NCI-H187 (cell line): ENCODE measurements around the gene RCVRN.
"Not testable (repeated sequence)": the region's sequence is repeated elsewhere in the genome, so short reads cannot be mapped to it uniquely, and the experiment has no call there.

Experiments
- DNase-seq, 2 experiments: peaks; one replicate each; lab custom pipeline; 2025; lab: John Stamatoyannopoulos, UW

Gene RCVRN

DNA sequence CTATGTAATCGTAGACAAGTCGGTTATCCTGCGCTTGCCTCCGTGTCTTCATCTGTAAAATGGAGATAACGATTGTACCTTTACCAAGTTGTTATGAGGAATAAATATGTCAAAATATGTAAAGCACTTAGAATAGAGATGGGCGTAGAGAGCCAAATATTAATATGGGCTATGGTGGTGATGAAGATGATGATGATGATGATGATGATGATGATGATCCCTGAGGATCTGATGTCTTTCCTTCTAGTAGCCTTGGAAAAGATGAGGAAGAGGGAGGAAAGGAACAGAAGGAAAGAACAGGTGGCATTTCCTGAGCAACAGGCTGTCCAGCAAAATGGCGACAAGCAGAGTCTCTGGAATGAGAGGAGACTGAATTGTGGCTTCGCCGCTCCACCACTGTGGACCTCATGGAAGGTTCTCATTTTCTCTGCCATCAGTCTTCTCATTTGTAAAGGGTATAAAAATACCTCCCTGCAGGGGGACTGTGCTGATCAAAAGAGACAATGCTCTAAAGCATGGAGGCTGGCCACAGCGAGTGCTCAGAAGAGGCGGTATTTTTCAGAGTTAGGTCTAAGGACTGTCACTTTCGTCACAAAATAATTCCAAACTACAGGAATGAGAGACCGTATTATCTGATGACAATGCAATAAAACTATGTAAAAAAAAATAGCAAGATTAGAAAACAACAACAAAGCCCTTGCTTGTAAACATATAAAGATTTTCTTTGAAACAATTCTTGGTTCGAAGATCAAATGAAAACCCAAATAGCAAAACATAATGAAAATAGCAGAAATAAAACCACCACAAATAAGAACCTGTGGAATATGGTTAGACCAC lies 17.2 kb upstream of the RCVRN start:
- no peak for DNase-seq

DNA sequence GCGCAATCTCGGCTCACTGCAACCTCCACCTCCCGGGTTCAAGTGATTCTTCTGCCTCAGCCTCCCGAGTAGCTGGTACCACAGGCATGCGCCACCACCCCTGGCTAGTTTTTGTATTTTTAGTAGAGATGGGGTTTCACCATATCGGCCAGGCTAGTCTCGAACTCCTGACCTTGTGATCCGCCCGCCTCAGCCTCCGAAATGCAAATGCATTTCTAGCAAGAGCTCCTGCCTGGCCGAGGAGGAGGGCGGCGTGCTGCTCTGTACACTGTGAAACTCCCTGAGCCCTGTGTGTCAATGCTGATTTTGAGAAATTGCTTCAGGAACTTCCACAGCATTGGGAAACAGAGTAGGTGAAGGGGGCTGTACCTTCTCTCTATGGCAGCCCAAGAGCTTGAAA lies 16.1 kb upstream of the RCVRN start:
- not testable (repeated sequence) for DNase-seq

DNA sequence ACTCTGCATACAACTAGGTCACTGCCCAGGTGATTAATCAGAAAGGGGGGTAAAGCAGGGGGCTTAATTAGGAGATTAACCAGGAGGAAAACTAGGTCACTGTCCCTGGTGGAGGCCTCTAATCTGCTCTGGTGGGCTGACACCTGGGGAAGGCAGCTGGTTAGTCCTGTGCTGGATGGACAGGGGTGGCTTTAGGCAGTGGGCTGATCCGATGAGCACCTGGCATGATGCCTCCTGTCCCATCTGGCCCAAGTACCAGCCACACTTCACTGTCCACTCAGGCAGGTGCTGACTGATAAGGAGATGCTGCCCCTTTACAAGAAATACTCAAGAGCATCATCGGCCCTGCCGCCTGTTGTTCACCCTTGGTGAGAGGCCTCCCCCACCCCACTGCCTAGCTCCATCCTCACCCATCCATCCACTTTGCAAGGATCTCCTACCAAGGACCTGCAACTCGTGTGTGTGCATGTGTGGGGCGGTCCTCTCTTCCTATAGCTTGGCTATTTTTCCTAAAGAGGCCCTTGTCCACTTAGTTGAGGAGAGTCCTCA lies 13.8 kb upstream of the RCVRN start:
- no peak for DNase-seq

DNA sequence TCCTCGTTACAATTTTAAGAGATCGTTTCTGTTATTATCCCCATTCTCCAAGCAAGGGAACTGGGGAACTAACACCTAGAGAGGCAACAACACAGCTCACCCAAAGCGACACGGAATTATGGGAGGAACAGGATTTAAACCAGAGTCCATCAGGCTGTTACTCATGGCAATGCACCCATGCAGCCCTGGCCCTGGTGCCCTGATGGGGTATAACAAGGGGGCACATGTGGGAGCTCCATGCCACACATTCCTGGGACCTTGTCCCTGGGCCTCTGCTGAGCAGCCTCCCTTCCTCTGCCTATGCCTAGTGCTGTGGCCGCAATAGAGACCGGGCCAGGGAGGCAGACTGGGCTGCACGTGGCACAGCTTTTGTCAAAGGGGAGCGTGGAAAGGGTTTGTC lies 13.3 kb upstream of the RCVRN start:
- DNase-seq = no peak

DNA sequence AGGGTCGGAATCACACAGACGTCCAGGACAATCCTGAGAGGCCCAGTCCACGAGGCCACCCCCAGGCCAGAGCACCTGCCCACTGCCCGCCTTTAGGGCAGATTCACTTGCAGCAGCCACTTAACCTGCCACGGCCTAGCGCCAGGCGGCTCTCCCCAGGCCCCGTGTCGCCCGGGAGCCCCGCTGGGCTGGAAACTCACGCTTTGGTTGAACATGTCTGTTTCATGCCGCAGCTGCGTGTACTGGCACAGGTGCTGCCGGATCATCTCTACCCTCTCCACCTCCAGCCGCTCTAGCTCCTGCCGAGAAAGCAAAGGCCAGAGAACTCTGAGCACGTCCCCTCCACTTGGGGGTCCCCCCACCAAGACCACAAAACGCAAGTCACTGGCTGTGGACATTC lies 12.7 kb upstream of the RCVRN start:
- no peak for DNase-seq

DNA sequence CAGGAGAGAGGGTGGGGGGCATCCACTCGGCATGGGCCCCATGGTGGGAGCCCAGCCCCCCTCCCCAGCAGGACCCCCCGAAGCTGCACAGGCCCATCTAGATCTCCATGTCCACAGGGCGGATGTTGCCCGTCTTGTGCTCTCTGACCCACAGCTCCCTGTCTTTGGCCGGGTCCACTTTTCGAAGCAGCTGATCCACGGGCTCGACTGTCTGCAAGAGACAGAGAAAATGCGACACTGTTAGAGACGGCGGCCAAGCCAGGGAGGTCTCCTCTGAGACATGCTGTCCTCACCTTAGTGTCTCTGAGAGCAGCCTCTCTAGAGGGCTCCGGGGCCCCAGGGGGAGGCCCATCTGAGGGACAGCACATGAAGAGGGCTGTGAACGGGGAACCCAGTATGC lies 12.1 kb upstream of the RCVRN start:
- no peak for DNase-seq

DNA sequence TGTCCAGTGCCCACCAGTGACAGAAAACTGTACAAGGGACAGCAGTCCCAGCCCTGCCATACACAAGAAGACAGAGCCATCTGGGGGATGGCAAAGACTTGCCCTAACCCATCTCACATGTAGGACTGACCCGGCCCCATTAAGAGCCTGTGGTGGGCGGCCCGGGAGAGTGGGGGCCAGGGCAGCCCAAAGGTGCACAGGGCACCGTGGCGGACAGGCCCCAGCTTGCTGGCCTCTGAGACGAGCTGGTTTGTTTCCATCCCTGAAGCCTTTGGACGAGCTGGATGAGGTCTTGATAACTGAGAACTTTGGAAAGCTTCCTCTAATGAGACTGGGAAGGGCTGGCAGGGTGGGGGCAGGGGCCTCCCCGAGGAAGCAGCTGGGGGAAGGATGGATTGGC lies 11.0 kb upstream of the RCVRN start:
- no peak for DNase-seq

DNA sequence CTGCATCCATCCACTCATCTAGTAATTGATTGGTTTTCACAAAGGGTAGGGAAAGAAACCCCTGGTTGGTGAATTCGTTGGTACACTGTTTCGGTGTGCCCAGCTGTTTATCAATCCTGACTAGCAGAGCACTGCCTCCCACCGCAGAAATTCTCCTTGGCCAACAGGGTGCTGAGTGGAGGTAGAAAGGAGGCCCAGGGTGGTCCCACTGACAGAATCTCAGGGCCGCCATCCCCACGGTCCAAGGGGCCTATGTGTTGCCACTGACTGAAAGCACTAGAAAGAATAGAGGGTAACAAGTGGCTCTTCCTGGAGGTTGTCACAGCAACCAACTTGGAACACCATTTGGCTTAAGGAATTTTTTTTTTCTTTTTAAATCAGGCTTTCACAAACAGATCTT lies 8.4 kb upstream of the RCVRN start:
- DNase-seq = no peak

DNA sequence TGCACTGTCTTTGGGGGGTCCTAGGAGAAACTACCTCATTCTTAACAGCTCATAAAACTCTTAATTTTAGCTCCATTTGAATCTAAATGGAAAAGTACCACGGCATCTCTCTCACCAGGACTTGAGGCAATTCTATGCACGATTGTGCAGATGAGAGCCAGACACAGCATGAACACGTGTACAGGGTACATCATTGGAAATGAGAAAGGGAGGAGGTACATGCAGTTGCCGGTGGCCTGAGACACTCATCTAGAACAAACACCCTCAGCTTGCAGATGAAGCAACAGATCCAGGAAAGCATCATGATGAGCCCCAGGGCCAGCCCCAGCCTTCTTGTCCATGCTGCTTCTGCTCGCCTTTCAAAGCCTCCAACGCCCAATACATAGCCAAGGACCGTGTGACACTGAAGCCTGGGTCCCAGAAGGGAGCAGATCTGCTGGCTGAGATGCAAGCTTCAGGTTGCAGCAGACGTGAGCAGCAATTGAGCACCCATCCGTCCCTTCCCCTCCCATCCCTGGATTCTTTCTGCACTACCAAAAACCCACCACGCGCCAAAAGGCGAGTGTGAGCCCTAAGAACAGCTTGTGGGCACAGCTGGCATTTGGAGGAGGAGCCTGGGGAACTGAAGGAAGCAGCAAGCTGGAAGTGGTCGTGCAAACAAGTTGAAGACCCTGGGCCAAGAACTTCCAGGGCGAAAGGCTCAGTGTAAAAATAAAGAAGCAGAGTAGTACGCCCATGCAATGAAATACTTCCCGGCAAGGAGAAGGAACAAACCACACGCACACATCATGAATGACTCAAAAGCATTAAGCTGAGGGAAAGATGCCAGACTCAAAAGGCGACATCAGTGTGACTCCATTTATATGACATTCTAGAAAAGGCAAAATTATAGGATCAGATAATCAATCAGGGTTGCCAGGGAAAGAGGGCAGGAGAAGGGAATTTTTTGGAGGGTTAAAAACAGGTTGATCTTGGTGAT lies 7.3 kb upstream of the RCVRN start:
- no peak for DNase-seq

DNA sequence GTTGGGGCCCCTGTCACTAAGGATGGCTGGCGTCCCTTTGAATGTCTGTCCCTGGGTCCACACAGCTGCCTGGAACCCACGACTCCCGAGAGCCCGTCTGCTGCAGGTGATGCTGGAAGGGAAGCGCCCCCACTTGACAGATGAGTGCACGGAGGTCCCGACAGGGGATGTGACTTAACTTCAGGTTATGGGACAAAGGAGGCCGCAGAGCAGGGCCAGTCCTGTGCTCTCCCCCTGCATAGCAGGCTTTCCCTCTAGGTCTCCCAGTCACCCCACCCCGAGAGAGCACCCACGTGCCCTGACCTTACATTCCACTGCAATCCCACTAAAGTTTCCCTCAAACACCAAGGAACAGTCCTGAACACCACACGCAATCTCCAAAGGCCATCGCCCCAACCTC lies 6.0 kb upstream of the RCVRN start:
- DNase-seq = no peak

DNA sequence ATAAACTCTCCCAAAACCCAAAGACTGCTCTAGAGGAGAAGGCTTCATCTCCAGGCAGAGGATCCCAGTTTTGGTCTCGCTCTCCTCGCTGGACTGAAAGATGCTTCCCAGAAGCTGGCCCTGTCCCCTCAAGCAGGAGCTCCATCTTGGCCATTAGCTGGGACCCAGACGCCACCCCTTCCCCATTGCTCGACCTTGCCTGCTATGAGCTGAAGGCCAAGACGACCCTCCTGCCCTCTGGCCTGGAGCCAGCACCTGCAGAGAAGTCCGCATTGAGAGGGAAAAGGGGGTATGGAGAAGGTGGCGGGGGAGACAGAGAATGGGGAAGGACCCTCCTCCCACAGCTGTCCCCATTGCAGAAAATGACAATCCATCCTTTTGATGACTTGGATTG lies 3.6 kb upstream of the RCVRN start:
- no peak for DNase-seq

DNA sequence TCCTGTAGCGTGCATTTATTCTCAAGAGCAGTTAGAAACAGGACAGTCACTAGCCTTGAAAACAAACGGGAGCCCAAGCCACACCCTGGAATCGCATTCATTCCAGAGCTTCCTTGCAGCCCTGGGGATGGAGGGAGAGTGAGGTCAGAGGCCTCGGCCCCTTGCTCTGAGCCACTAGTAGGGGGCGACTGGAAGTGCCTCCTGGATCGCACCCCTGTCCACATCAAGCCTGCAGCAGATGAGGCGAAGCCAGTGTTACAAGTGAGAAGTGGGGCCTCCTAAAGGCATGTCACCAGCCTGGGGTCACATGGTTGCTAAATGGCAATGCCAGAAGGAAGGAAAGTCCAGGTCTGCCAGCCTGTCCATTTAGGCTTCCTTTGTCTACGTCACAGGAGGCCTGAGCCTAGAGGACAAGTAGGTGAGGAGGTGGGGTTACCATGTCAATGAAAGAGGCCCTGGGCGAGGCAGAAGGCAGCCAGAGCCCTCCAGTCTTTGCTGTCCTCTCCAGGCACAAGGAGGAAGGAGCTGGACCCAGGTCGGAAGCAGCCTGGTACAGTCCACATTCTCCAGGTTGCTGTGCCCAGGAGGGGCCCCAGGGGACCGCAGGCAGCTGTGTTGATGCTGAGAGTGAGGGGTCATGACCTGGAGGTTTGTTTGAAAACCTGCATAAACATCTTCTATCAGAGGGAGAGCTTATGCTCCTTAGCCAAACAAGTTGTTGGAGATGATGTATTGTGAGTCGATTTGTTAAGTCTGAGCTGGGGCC lies 3.0 kb upstream of the RCVRN start:
- DNase-seq = no peak

DNA sequence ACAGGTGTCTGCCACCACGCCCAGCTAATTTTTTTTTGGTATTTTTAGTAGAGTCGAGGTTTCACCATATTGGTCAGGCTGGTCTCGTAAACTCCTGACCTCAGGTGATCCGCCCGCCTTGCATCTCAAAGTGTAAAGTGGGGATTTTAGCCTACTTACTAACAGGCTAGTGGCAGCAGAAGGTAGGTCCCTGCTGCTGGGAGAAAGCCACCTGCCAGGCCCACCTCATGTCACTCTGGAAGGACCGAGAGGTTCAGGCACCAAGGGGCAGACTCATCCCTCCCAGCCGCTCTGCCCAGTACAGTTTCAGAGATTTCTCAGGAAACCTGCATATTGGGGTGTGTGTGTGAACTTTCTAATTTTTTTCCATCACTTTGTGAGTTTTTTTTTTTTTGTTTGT lies 2.1 kb upstream of the RCVRN start:
- no peak for DNase-seq

DNA sequence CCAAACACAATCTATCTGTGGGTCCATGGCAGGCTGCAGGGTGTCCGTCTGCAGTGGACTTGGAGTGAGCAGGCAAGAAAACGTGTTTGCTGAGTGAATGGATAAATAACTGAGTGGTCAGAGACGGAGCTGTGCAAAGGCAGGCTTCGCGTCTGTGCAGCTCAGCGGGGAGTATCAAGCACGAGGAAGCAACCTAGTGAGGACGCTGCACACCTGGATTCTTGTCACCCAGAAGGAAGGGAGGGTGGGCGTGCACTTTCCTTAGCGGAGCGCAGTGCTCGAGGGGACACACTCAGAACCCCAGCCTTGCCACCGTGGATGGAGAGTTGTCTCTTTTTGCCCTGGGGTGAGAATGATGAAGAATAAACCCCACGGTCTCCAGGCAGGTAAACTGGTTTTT lies 1.5 kb upstream of the RCVRN start:
- DNase-seq = no peak

DNA sequence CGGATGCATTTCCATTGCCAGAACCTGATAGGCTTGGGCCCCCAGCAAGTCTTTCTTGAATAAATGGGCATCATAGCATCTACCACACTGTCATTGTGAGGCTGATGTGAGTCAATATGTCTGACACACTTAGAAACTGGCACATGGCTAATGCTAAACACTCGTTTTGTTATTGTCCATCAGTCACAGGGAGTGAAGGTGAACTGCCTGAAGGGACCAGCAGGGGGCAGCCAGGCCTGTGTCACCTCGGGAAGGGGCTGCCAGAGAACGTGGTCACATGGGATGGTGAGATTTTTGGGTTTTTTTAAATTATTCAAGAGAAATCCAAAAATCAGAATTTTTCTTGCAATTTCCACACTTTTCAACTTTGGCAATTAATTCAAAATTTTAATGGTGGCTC lies 831 bp upstream of the RCVRN start:
- DNase-seq = no peak

DNA sequence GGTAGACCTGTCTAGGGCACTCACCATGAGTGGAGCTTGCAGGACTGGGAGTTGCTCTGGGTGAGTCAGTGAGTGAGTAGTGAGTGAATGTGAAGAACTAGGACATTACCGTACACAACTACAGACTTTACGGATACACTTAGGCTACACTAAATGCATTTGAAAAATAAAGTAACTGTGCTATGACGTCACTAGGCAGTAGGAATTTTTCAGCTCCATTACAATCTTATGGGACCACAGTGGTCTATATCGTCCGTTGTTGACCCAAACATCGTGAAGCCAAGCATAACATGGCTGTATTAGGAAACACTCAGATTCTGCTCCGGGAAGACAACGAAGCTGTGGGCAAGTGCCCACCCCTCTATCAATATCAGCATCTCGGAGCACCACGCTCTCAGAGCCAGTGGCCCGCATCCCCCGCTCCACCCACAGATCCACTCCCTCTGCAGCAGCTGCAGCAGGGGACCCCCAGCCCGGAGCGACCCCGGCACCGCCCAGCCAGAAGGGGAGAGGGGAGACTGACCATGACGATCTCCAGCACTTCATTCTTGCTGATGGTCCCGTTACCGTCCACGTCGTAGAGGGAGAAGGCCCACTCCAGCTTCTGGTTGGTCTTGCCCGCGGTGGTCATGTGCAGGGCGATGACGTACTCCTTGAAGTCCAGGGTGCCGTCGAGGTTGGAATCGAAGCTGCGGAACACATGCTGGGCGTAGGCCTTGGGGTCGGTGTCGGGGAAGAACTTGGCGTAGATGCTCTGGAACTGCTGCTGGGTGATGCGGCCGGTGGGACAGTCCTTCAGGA lies 594 bp downstream of the RCVRN start:
- DNase-seq = no peak

DNA sequence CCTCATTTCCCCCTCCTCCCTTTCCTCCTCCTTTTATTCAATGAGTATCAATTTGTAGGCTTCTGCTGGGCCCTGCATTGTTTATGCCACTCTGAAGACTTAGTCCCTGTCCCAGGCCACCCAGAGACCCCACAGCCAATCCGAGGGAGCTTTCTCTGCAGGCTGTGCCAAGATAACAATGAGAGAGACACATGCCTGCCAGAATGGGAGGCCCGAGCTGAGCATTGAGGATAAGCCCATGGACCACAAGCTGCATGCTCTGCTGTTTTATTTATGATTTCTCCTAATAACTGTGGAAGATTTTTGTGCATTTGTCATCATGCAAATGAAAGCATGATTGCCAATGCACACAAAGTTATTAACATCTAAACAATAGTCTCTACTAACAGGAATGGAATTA lies 3.0 kb downstream of the RCVRN start:
- DNase-seq = no peak

DNA sequence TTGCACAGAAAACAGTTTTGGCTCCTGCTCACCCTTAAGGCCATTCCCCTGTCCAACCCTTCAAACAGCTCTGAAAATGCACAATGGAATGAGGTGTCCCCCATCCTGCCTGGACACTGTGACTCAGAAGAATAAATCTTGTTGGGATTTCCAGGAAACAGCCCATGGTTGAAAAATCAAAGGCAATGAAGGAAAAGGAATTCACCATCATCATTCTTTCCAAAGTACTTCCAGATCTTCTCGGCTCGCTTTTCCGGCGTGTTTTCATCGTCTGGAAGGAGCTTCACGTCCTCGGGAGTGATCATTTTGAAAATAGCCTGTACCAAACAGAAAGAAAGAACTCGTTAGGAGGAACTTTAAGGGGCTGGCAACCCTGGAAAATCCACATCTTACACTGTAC lies 4.3 kb downstream of the RCVRN start:
- DNase-seq = no peak

DNA sequence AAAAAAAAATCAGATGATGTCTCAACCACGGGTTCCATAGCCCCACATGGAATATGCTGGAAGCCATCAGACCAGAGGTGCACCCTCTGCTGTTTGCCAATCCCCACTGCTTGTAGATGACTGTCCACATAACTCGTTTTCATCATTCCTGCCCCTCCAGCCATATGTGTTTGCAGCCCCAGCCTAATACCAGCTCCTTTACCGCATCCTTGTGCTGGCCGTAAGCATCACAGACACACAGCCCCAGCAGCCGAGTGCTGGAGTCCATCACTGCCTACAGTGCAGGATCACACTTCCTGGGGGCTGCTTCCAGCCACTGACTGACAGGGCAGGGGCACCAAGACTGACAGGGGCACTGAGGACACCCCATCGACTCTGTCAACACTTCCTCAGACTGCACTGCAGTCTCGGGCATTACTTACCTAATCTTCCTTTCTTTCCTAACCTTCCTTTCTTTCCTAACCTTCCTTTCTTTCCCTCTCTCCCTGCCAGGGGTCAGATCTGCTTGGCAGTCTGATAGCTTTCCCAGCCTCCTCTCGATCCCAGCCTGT lies 5.0 kb downstream of the RCVRN start:
- DNase-seq = no peak

DNA sequence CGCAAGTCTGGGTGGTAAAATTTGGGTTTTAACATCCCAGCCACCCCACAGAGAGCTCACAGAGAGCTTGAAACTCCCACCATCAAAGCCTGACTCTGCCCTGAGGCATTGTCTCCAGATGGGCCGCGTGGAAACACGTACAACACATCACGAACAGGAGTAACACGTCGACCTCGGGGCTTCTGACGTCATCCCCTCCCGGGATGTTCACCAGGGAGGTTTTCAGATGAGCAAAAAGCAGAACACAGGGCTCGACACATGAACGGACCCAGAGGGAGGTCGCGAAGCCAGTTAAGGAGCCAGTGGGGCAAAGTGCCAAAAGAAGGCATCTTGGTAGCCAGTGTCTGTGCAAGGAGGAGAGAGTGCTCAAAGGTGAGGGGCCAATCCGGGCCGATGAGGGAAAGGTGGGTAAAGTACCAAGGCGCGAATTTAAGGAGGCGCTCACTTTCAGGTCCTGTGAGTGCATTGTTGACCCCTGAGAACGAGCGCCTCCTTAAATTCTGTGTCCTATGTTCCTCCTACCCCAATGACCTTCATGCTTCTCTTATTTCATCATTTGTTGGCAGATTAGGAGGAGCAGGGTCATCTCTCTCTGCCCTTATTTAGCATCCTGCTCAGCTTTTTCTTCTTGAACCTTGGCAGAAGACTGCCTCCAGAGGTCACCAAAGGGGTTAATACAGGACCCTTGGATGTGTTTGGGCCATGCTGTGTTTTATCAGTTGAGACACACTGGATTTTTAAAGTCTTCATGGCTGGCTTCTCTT lies 5.6 kb downstream of the RCVRN start:
- DNase-seq = no peak
